RPMI7951 (cell line): Measurements from ENCODE around the gene ARL16. TPM values are rescaled to one million over a fixed set of nuclear protein-coding genes. Genes with fewer than 3 reads are reported as not detected.

ENCODE experiments used
- DNase-seq: peaks from one replicate; pipeline ENCODE4 v3.0.0-alpha.2; 2012; ENCODE audit warnings: low read depth
- total RNA-seq: library from RNA; depleted of rRNA; stranded (reverse); fragments of >200 nt; shearing (Covaris generic); gene quantifications from 2 replicates; pipeline ENCODE4 v1.2.3, GENCODE V29; 2014; rRNA removed

Gene ARL16
- total RNA-seq, 1 experiment from 2014 or later = 28.6 TPM

GRCh38 chr17:81644976-81645952 lies 38.3 kb downstream of the ARL16 start:
- DNase-seq = no peak

- DNase-seq = no peak
These were observed 39.1 kb downstream of the ARL16 start for GRCh38 chr17:81644496-81644895.

GRCh38 chr17:81641825-81642489 lies 41.6 kb downstream of the ARL16 start:
- peak; percentile 63 for DNase-seq

- no peak for DNase-seq
These were observed 43.6 kb downstream of the ARL16 start for GRCh38 chr17:81640011-81640410.

GRCh38 chr17:81638683-81639082 lies 44.9 kb downstream of the ARL16 start:
- DNase-seq = no peak

GRCh38 chr17:81636505-81637288 lies 46.9 kb downstream of the ARL16 start, which contains the start of the genes NPLOC4 and TSPAN10:
NPLOC4 (minus strand) TSS chr17:81637112; CDS start chr17:81636930, 182 bp downstream.
TSPAN10 (plus strand) TSS chr17:81637196; CDS start chr17:81642413, 5,217 bp downstream.
- peak; percentile 80 for DNase-seq

GRCh38 chr17:81635973-81636504 lies 47.6 kb downstream of the ARL16 start:
- peak; percentile 60 for DNase-seq

- no peak for DNase-seq
These were observed 48.2 kb downstream of the ARL16 start for GRCh38 chr17:81635431-81635830.

GRCh38 chr17:81631482-81631881 lies 52.1 kb downstream of the ARL16 start:
- no peak for DNase-seq

Other genes with a start within 250 kb of the ARL16 start
- gene ACTG1, start 171.0 kb downstream of the ARL16 start, total RNA-seq = 1,818 and 2,136 TPM in 2 replicates
- gene FSCN2, start 155.4 kb downstream of the ARL16 start, total RNA-seq = not detected in 2 replicates
- gene FAAP100, start 131.4 kb downstream of the ARL16 start, total RNA-seq = 8.2 and 13.0 TPM in 2 replicates
- 26.9 and 30.8 TPM in 2 replicates for gene NPLOC4, start 46.7 kb downstream of the ARL16 start, total RNA-seq
- 1.3 and 2.1 TPM in 2 replicates for gene TSPAN10, start 46.6 kb downstream of the ARL16 start, total RNA-seq
- 0.29 TPM in 1 of 2 replicates, not detected in the other for gene PDE6G, start 27.3 kb downstream of the ARL16 start, total RNA-seq
- 36.5 and 54.0 TPM in 2 replicates for gene OXLD1, start 17.2 kb downstream of the ARL16 start, total RNA-seq
- gene CCDC137, start 17.1 kb downstream of the ARL16 start, total RNA-seq = 7.7 and 14.1 TPM in 2 replicates
- 42.4 and 47.5 TPM in 2 replicates for gene HGS, start 214 bp upstream of the ARL16 start, total RNA-seq
- 12.6 and 13.0 TPM in 2 replicates for gene MRPL12, start 19.6 kb upstream of the ARL16 start, total RNA-seq
- gene SLC25A10, start 28.5 kb upstream of the ARL16 start, total RNA-seq = 45.9 and 53.0 TPM in 2 replicates
- not detected in 2 replicates for gene GCGR, start 120.4 kb upstream of the ARL16 start, total RNA-seq
- 34.1 and 48.1 TPM in 2 replicates for gene MCRIP1, start 149.5 kb upstream of the ARL16 start, total RNA-seq
- not detected in 2 replicates for gene PPP1R27, start 151.3 kb upstream of the ARL16 start, total RNA-seq
- 666 and 757 TPM in 2 replicates for gene P4HB, start 176.7 kb upstream of the ARL16 start, total RNA-seq
- 137 and 170 TPM in 2 replicates for gene ARHGDIA, start 187.5 kb upstream of the ARL16 start, total RNA-seq
- gene ALYREF, start 207.8 kb upstream of the ARL16 start, total RNA-seq = 159 and 274 TPM in 2 replicates
- 241 and 342 TPM in 2 replicates for gene ANAPC11, start 207.9 kb upstream of the ARL16 start, total RNA-seq
- 3.7 and 3.9 TPM in 2 replicates for gene NPB, start 218.4 kb upstream of the ARL16 start, total RNA-seq
- 39.7 and 45.7 TPM in 2 replicates for gene PCYT2, start 227.6 kb upstream of the ARL16 start, total RNA-seq
- gene SIRT7, start 234.4 kb upstream of the ARL16 start, total RNA-seq = 10.0 and 10.1 TPM in 2 replicates
- 10.1 TPM in 2 replicates for gene MAFG, start 243.9 kb upstream of the ARL16 start, total RNA-seq